Prostate gland (tissue), 2 donors: ENCODE measurements around the gene ERI3.

ENCODE experiments used
- CTCF ChIP-seq, 4 experiments: fragments of 200-600 bp in 2 of 4; fragments of 450-650 bp in 2 of 4; sonication (generic) in 2 of 4; IDR thresholded peaks; 1 replicate in 3 of 4; 2 replicates in 1 of 4; pipeline ENCODE4 v1.5.1; 2016 to 2019; ENCODE audit warnings: antibody characterized with exemption in 4 of 4, mild to moderate bottlenecking in 2 of 4, moderate library complexity in 2 of 4
- POLR2A ChIP-seq: fragments of 450-650 bp; IDR thresholded peaks from one replicate; pipeline ENCODE4 v1.6.1; 2016; ENCODE audit warnings: antibody characterized with exemption, mild to moderate bottlenecking
- POLR2AphosphoS5 ChIP-seq: sonication (generic); formaldehyde crosslinking; IDR thresholded peaks from one replicate; pipeline ENCODE4 v1.6.1; 2017; ENCODE audit warnings: antibody characterized with exemption

GRCh38 chr1:44359234-44359935 is 4.3 kb upstream of the ERI3 start:
- TF ChIP-seq CTCF (IDR thresholded peaks at IDR 0.05): no peak
- no peak for TF ChIP-seq POLR2AphosphoS5
- no peak for TF ChIP-seq POLR2A
